Type B pancreatic cell (in vitro differentiated cells): Measurements from ENCODE around the gene MUC6. TPM values are rescaled to one million over a fixed set of nuclear protein-coding genes. Genes with fewer than 3 reads are reported as not detected.

Experiments used
- DNase-seq: peaks from one replicate; pipeline ENCODE4 v3.0.0; 2021; ENCODE audit warnings: mixed read lengths; ENCODE audit not compliant: unreplicated experiment; ENCODE audit errors: extremely low spot score
- H3K27ac Mint-ChIP-seq: 2 replicates; pipeline ENCODE4 v1.8.0; 2021; ENCODE audit warnings: mild to moderate bottlenecking, mixed read lengths
- H3K27me3 Mint-ChIP-seq: 2 replicates; pipeline ENCODE4 v1.8.0; 2021; ENCODE audit warnings: mixed read lengths
- H3K36me3 Mint-ChIP-seq: 2 replicates; pipeline ENCODE4 v1.8.0; 2021; ENCODE audit warnings: mixed read lengths
- H3K4me1 Mint-ChIP-seq: one replicate; pipeline ENCODE4 v1.8.0; 2021; ENCODE audit warnings: mixed read lengths; ENCODE audit not compliant: unreplicated experiment
- H3K4me3 Mint-ChIP-seq: 2 replicates; pipeline ENCODE4 v1.8.0; 2021; ENCODE audit warnings: mild to moderate bottlenecking, mixed read lengths
- H3K9me3 Mint-ChIP-seq: 2 replicates; pipeline ENCODE4 v1.8.0; 2021; ENCODE audit warnings: mixed read lengths
- total RNA-seq: library from RNA; stranded (reverse); gene quantifications from 2 replicates; pipeline ENCODE4 v1.2.1, GENCODE V29; 2021; ENCODE audit warnings: low replicate concordance
- TF ChIP-seq, protein P1 (sequence below): fragments of 200-600 bp; sonication (generic); conservative IDR thresholded peaks from 2 replicates; pipeline ENCODE4 v1.5.0; 2021; ENCODE audit warnings: antibody characterized with exemption, mild to moderate bottlenecking

The MUC6 gene
- total RNA-seq, 1 donor from 2014 or later = 0.46 TPM

DNA sequence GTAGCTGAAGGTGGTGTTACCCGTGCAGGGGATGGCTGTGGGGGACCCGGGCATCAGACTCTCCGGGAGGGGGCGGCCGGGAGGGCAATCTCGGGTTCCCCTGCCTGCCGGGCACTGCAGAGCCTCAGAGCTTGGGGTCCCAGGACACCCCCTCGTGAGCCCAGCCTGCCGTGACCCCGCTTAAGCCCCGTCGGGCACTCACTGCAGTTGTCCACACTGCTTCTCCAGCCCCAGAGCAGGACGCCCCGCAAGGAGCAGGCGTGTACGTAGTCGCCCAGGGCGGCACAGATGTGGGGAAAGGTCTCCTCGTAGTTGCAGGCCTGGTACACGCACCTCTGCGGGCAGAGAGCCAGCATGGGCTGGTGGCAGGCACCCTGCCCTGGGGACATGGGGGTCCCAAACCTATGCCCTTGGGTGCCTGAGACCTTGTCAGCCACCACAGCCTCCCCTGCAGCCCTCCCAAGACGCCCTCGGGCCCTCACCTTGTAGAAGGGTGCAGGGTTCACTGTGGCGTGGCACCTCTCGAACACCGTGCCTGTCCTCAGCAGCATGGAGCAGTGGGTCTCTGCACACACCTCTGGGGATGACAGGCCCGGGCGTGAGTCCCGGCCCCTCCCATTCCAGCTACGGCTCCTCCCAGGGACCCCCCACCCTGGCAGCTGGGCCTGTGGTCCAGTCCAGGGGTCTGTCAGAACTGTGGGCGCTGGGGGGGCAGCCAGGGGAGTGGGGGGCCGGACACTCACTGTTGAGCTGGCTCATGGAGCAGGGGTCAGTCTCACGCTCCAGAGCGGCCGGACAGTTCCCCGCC, 8.8 kb downstream of the MUC6 start:
- Mint-ChIP-seq H3K36me3 (no peaks in the 10 kb centered on the region), H3K27ac (no peak overlapping the region), H3K4me3 (no peak overlapping the region), H3K9me3 (no peaks in the 10 kb centered on the region), H3K4me1 (no peaks in the 10 kb centered on the region), H3K27me3 (no peaks in the 10 kb centered on the region)
- DNase-seq = no peak
- TF ChIP-seq, protein P1, sequence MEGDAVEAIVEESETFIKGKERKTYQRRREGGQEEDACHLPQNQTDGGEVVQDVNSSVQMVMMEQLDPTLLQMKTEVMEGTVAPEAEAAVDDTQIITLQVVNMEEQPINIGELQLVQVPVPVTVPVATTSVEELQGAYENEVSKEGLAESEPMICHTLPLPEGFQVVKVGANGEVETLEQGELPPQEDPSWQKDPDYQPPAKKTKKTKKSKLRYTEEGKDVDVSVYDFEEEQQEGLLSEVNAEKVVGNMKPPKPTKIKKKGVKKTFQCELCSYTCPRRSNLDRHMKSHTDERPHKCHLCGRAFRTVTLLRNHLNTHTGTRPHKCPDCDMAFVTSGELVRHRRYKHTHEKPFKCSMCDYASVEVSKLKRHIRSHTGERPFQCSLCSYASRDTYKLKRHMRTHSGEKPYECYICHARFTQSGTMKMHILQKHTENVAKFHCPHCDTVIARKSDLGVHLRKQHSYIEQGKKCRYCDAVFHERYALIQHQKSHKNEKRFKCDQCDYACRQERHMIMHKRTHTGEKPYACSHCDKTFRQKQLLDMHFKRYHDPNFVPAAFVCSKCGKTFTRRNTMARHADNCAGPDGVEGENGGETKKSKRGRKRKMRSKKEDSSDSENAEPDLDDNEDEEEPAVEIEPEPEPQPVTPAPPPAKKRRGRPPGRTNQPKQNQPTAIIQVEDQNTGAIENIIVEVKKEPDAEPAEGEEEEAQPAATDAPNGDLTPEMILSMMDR = no peak

DNA sequence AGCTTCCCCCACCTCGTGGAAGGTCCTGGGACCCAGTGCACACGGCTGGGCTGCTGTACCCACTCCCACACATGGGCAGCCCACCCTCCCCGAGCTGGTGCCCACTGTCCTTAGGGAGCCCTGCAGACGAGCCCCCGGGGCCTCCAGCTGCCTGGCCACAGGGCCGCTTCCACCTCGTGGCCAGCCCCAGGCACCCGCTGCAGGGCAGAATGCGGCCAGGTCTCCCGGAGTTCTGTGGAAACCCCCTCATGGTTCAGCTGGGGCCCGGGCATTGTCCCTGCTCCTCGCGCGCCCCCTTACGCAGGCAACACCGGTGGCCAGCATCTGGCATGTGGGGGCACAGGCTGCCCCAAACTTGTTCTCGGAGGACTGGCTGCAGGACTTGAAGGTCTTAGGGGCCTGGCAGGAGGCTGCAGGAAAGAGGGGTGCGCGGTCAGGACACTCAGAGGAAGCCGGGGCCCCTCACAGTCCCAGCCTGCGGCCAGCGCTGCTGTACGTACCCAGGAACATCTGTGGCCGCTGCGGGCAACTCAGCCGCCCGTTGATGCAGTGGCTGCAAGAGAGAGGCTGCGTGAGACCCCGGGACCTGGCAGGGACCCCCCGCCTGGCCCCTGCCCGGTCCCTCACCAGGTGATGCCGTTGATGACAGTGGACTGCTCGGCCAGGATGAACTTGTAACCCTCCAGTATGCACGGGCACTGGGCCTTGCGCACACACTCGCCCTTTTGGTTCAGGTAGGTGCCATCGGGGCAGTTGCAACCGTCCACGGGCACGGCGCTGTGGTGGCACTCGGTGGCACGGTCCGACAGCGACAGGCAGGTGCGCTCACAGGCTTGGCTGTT, 9.7 kb downstream of the MUC6 start:
- Mint-ChIP-seq H3K4me1 (no peaks in the 10 kb centered on the region), H3K9me3 (no peaks in the 10 kb centered on the region), H3K36me3 (no peaks in the 10 kb centered on the region), H3K4me3 (no peak overlapping the region), H3K27ac (no peak overlapping the region), H3K27me3 (no peaks in the 10 kb centered on the region)
- TF ChIP-seq, protein P1 = no peak
- no peak for DNase-seq

DNA sequence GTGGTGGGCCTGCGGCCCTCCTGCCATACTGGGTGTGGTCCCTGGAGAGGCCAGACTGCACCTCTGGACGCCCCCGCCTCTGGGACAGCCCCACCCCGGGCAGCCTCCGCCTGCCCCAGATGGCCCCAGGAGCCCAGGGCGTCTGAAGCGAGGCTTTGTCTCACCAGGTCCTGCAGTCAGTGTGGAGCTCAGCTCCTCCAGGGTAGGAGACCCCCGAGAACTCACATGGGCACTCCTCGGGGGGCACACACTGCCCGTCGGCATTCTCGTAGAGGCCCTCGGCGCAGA, 10.4 kb downstream of the MUC6 start:
- no peaks in the 10 kb centered on the region for H3K36me3 Mint-ChIP-seq
- no peaks in the 10 kb centered on the region for H3K4me1 Mint-ChIP-seq
- TF ChIP-seq, protein P1 = no peak
- no peak for DNase-seq
- H3K27ac Mint-ChIP-seq = no peak overlapping the region
- H3K27me3 Mint-ChIP-seq = no peaks in the 10 kb centered on the region
- H3K4me3 Mint-ChIP-seq = no peak overlapping the region
- H3K9me3 Mint-ChIP-seq = no peaks in the 10 kb centered on the region

DNA sequence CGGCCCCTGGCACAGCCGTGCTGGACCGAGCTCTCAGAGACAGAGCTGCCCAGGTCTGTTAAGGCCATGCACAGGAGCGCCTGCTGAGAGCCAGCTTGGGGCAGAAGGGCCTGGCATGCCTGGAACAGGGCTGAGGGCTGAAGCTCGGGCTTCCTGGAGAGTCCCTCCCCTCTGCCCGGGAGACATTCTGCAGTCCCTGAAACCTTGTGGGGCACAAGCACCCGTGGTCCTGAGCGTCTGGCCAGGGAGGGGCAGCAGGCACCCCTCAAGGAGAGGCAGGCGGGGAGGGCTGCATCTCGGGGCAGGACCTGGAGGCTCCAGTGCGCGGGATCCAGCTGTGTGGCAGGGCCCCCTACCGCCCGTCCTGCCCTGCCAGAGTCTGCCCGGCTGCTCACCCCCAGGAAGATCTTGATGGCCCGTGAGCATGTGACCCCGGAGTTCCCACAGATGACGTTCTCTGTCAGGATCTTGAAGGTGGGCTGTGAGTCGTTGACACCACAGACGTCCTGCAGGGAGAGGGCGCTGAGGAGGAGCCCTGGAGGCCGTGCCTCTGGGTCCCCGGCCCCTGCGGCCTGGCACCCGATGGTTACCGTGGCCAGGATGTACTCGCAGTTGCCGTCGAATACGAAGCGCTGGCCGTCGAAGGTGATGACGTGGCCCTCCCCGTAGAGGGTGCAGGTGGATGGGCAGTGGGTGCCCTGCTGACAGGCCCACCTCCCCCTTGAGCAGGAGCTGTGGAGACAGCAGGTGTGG, 10.9 kb downstream of the MUC6 start:
- Mint-ChIP-seq H3K27ac (no peak overlapping the region), H3K4me3 (no peak overlapping the region), H3K36me3 (no peaks in the 10 kb centered on the region), H3K4me1 (no peaks in the 10 kb centered on the region), H3K9me3 (no peaks in the 10 kb centered on the region), H3K27me3 (no peaks in the 10 kb centered on the region)
- TF ChIP-seq, protein P1 = no peak
- no peak for DNase-seq

DNA sequence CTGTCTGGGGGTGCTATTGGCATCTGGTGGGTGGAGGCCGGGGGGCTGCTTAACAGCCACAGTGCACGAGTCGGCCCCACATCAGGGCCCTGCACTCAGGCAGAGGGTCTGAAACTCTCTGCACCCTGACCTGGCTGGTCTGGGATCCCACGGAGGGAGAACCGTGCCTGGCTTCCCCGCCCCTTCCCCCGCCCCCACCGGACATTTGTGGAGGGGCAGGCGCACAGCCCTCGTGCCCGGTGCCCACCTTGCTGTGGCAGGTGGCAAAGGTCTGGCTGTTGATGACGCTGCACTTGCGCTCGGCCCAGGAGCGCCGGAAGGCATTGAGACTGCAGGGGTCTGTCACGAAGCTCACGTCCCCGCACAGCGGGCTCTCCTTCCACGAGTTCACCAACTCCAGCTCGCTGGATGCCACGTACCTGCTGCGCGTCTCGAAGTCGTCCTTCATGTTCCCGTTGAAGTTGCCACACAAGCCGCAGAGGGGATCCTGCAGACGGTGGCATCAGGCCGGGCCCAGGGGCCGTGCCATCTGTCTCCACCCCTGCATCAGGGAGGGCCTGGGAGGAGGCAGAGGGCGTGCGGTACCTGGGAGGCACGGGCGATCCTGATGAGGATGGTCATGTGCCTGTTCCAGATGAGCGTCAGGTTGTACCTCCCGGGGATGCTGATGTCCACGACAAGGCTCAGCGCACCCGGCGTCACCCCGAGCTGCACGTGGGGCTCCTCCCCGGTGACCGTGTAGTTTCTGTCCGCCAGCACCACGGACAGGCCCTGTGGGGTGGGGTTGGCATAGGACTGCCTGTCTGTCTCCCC, 11.7 kb downstream of the MUC6 start:
- TF ChIP-seq, protein P1 = no peak
- Mint-ChIP-seq H3K4me1 (no peaks in the 10 kb centered on the region), H3K27me3 (no peaks in the 10 kb centered on the region), H3K27ac (no peak overlapping the region), H3K4me3 (no peak overlapping the region), H3K9me3 (no peaks in the 10 kb centered on the region), H3K36me3 (no peaks in the 10 kb centered on the region)
- no peak for DNase-seq
